ENCODE measurements around the gene EXT2. TPM values are rescaled to one million over a fixed set of nuclear protein-coding genes. Genes with fewer than 3 reads are reported as not detected.

Gene EXT2
- total RNA-seq, 2 donors from 2014 or later = 47.7 to 60.3 TPM

DNA sequence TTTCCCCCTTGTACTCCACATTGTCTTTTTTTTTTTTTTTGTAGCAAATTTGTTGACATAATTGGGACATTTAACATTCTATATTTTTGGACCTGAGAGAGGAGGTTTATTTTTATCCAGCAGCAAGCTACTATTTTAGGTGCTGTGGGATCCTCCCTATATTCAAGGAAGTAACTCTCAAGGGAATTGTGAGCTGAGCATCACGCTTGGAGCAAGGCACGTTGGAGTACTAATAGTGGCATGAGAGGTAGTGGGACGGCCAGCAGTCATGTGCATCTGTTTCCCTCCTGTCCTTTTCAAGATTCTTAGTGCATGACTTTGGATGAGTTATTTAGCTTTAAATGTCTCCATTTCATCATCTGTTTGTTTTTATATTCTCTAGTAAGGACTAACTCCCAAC is 52.3 kb downstream of the EXT2 start:
- TF ChIP-seq, protein P1, sequence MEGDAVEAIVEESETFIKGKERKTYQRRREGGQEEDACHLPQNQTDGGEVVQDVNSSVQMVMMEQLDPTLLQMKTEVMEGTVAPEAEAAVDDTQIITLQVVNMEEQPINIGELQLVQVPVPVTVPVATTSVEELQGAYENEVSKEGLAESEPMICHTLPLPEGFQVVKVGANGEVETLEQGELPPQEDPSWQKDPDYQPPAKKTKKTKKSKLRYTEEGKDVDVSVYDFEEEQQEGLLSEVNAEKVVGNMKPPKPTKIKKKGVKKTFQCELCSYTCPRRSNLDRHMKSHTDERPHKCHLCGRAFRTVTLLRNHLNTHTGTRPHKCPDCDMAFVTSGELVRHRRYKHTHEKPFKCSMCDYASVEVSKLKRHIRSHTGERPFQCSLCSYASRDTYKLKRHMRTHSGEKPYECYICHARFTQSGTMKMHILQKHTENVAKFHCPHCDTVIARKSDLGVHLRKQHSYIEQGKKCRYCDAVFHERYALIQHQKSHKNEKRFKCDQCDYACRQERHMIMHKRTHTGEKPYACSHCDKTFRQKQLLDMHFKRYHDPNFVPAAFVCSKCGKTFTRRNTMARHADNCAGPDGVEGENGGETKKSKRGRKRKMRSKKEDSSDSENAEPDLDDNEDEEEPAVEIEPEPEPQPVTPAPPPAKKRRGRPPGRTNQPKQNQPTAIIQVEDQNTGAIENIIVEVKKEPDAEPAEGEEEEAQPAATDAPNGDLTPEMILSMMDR (conservative IDR thresholded peaks at IDR 0.05) = no peak
- Mint-ChIP-seq H3K27me3 (ENCODE audit: insufficient read depth) (no peaks in the 10 kb centered on the region), H3K4me1 (peaks cover 2% of the 10 kb centered on the region)

DNA sequence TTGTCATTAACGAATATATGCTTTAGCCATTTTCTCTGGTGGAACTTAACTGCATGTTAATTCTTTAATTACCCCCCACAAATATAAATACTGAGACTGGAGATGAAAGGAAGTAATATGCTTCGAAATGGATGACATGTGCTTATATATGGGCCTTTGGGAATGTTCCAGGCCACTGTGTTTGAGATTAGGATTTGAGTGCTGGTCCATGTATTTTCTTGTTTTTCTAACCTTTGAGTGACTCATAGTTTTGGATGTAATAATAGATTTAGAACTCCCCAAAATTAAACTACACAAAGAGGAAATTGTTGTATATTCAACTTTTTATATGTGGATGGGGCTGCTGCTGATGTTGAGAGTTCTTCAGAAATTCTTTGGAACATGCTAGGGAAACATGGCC is 54.2 kb downstream of the EXT2 start:
- no peaks in the 10 kb centered on the region for H3K27me3 Mint-ChIP-seq (ENCODE audit: insufficient read depth)

More for the DNA sequence above, 52.3 kb downstream of the EXT2 start:
- no peak overlapping the region for H3K27ac Mint-ChIP-seq
- H3K36me3 ChIP-seq (ENCODE audit: control insufficient read depth, insufficient read depth, low read length) = peaks cover 25% of the 10 kb centered on the region
- H3K4me3 ChIP-seq (ENCODE audit: low read length) = no peak overlapping the region
- peaks cover 17% of the 10 kb centered on the region for H3K9me3 ChIP-seq (ENCODE audit: control insufficient read depth, low read length)
- H3K27me3 ChIP-seq (ENCODE audit: control insufficient read depth, insufficient read depth, low read length, poor library complexity, severe bottlenecking) = no peaks in the 10 kb centered on the region
- 85% methylated on average over 3 of the region's 3 CpGs; no CpG with 5 or more reads in 1 of the 2 experiments for WGBS, 2 experiments (ENCODE audit: insufficient coverage in 1 of 2, insufficient read length in 1 of 2)
- H3K4me1 ChIP-seq (ENCODE audit: control insufficient read depth, insufficient read depth, low read length) = no peaks in the 10 kb centered on the region
- H3K27ac ChIP-seq (ENCODE audit: low read depth, low read length) = no peak overlapping the region
- H3K4me3 Mint-ChIP-seq = no peak overlapping the region
- H3K36me3 Mint-ChIP-seq (ENCODE audit: low read depth) = peaks cover 41% of the 10 kb centered on the region
- no peak for DNase-seq
- H3K9ac ChIP-seq (ENCODE audit: extremely low read depth, low read length, poor library complexity, severe bottlenecking) = no peak overlapping the region
- peaks cover 8% of the 10 kb centered on the region for H3K9me3 Mint-ChIP-seq

DNA sequence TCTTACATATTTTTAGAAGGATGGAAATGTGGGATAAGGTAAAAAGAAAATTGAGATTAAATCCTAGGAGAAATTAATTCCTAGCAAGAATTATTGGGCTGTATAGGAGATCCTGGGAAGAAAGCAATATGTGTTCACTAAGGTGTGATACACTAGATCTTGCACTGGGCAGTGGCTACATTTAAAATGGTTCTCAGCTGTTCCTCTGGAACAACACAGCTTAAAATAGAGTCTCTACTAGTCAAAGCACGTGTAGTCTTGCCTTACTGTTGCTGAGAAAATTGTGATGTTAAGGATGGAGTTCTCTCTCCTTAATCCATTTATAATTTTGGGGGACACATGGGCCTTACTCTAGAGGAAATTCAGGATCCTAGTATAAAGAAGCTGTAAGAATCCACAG is 54.9 kb downstream of the EXT2 start:
- no peak overlapping the region for H3K9ac ChIP-seq (ENCODE audit: extremely low read depth, low read length, poor library complexity, severe bottlenecking)

More for the DNA sequence above, 54.2 kb downstream of the EXT2 start:
- no peak overlapping the region for H3K4me3 Mint-ChIP-seq
- H3K36me3 ChIP-seq (ENCODE audit: control insufficient read depth, insufficient read depth, low read length) = peaks cover 25% of the 10 kb centered on the region
- no peak overlapping the region for H3K4me3 ChIP-seq (ENCODE audit: low read length)
- peaks cover 48% of the 10 kb centered on the region for H3K36me3 Mint-ChIP-seq (ENCODE audit: low read depth)
- no peaks in the 10 kb centered on the region for H3K4me1 Mint-ChIP-seq
- H3K4me1 ChIP-seq (ENCODE audit: control insufficient read depth, insufficient read depth, low read length) = no peaks in the 10 kb centered on the region
- H3K9me3 Mint-ChIP-seq = peaks cover 9% of the 10 kb centered on the region
- TF ChIP-seq, protein P1 (conservative IDR thresholded peaks at IDR 0.05) = no peak
- H3K9me3 ChIP-seq (ENCODE audit: control insufficient read depth, low read length) = peaks cover 18% of the 10 kb centered on the region
- no peak overlapping the region for H3K27ac Mint-ChIP-seq
- WGBS, 2 experiments (ENCODE audit: insufficient coverage in 1 of 2, insufficient read length in 1 of 2) = 87% methylated on average over 2 of the region's 2 CpGs; no CpG with 5 or more reads in 1 of the 2 experiments
- no peak overlapping the region for H3K27ac ChIP-seq (ENCODE audit: low read depth, low read length)
- no peaks in the 10 kb centered on the region for H3K27me3 ChIP-seq (ENCODE audit: control insufficient read depth, insufficient read depth, low read length, poor library complexity, severe bottlenecking)
- H3K9ac ChIP-seq (ENCODE audit: extremely low read depth, low read length, poor library complexity, severe bottlenecking) = no peak overlapping the region
- no peak for DNase-seq

More for the DNA sequence above, 54.9 kb downstream of the EXT2 start:
- Histone ChIP-seq H3K9me3 (ENCODE audit: control insufficient read depth, low read length) (peaks cover 18% of the 10 kb centered on the region), H3K36me3 (ENCODE audit: control insufficient read depth, insufficient read depth, low read length) (peaks cover 19% of the 10 kb centered on the region), H3K4me1 (ENCODE audit: control insufficient read depth, insufficient read depth, low read length) (no peaks in the 10 kb centered on the region), H3K4me3 (ENCODE audit: low read length) (no peak overlapping the region), H3K27me3 (ENCODE audit: control insufficient read depth, insufficient read depth, low read length, poor library complexity, severe bottlenecking) (no peaks in the 10 kb centered on the region), H3K27ac (ENCODE audit: low read depth, low read length) (no peak overlapping the region)
- TF ChIP-seq, protein P1 (conservative IDR thresholded peaks at IDR 0.05) = no peak
- no peaks in the 10 kb centered on the region for H3K27me3 Mint-ChIP-seq (ENCODE audit: insufficient read depth)
- 92% methylated on average over 1 of the region's 1 CpG; no CpG with 5 or more reads in 1 of the 2 experiments for WGBS, 2 experiments (ENCODE audit: insufficient coverage in 1 of 2, insufficient read length in 1 of 2)
- H3K9me3 Mint-ChIP-seq = peaks cover 9% of the 10 kb centered on the region
- no peak overlapping the region for H3K4me3 Mint-ChIP-seq
- no peak overlapping the region for H3K27ac Mint-ChIP-seq
- DNase-seq = no peak
- H3K36me3 Mint-ChIP-seq (ENCODE audit: low read depth) = peaks cover 47% of the 10 kb centered on the region
- no peaks in the 10 kb centered on the region for H3K4me1 Mint-ChIP-seq

Measured in endodermal cell (in vitro differentiated cells).